HEK293 (cell line): ENCODE results near the gene PRKCE.

ENCODE experiments used
- CTCF ChIA-PET: fragments of 350-600 bp; formaldehyde crosslinking; extraction: SDS; loops from one replicate; lab custom pipeline; 2021; ENCODE audit warnings: antibody characterized with exemption; lab: Yijun Ruan, JAX
- POLR2A ChIA-PET: fragments of 300-600 bp; formaldehyde crosslinking; extraction: SDS; loops from one replicate; lab custom pipeline; 2020; ENCODE audit warnings: antibody characterized with exemption, inconsistent platforms; lab: Yijun Ruan, JAX
- H3K27ac ChIP-seq: fragments of 200-500 bp; sonication (Bioruptor generic); 2 replicates; pipeline ENCODE4 v1.5.1; 2014; ENCODE audit warnings: low read depth, low read length, control low read depth, inconsistent platforms; ENCODE audit errors: extremely low read depth
- H3K36me3 ChIP-seq, 2 experiments: fragments of 200-500 bp in 1 of 2; sonication (Bioruptor generic) in 1 of 2; 1 replicate in 1 of 2; 2 replicates in 1 of 2; pipeline ENCODE4 v1.5.1; 2014 to 2017; ENCODE audit warnings: inconsistent platforms in 2 of 2, low read length in 2 of 2; ENCODE audit not compliant: control insufficient read depth in 2 of 2, insufficient read depth in 1 of 2
- H3K4me1 ChIP-seq: fragments of 200-500 bp; sonication (Bioruptor generic); 2 replicates; pipeline ENCODE4 v1.5.1; 2014; ENCODE audit warnings: mild to moderate bottlenecking, low read length, inconsistent platforms; ENCODE audit not compliant: control insufficient read depth, insufficient read depth
- H3K4me3 ChIP-seq: 2 replicates; pipeline ENCODE4 v1.5.1; 2011; ENCODE audit warnings: low read depth, mild to moderate bottlenecking, control low read depth, low read length, moderate library complexity
- H3K9me3 ChIP-seq: fragments of 200-500 bp; sonication (Bioruptor generic); 2 replicates; pipeline ENCODE4 v1.5.1; 2014; ENCODE audit warnings: low read depth, low read length, inconsistent platforms; ENCODE audit not compliant: control insufficient read depth, insufficient read depth
- EGR2 ChIP-seq: fragments of 450-650 bp; formaldehyde crosslinking; IDR thresholded peaks from 2 replicates; pipeline ENCODE4 v1.5.1; 2016; ENCODE audit warnings: low read depth, missing biosample characterization, missing genetic modification characterization
- FEZF1 ChIP-seq: fragments of 450-650 bp; formaldehyde crosslinking; IDR thresholded peaks from 2 replicates; pipeline ENCODE4 v1.5.1; 2016; ENCODE audit warnings: missing biosample characterization, missing genetic modification characterization
- GLI2 ChIP-seq: fragments of 450-650 bp; formaldehyde crosslinking; IDR thresholded peaks from 2 replicates; pipeline ENCODE4; 2017; ENCODE audit warnings: missing biosample characterization, missing genetic modification characterization, low read depth, borderline replicate concordance
- KLF1 ChIP-seq: fragments of 450-650 bp; formaldehyde crosslinking; IDR thresholded peaks from 2 replicates; pipeline ENCODE4 v1.5.1; 2016; ENCODE audit warnings: missing biosample characterization, missing genetic modification characterization
- TRIM28 ChIP-seq: IDR thresholded peaks from 2 replicates; pipeline ENCODE4 v1.6.1; 2011; ENCODE audit warnings: low read length, control low read depth, borderline replicate concordance
- ZFP69B ChIP-seq: fragments of 450-650 bp; formaldehyde crosslinking; IDR thresholded peaks from 2 replicates; pipeline ENCODE4 v1.5.1; 2016; ENCODE audit warnings: missing biosample characterization, missing genetic modification characterization
- ZNF155 ChIP-seq: fragments of 450-650 bp; formaldehyde crosslinking; IDR thresholded peaks from 2 replicates; pipeline ENCODE4 v1.5.1; 2016; ENCODE audit warnings: missing biosample characterization, missing genetic modification characterization
- ZNF184 ChIP-seq: fragments of 450-650 bp; IDR thresholded peaks from 2 replicates; pipeline ENCODE4 v1.5.1; 2018; ENCODE audit warnings: missing biosample characterization, mild to moderate bottlenecking, missing genetic modification characterization
- ZNF248 ChIP-seq: fragments of 450-650 bp; formaldehyde crosslinking; IDR thresholded peaks from 2 replicates; pipeline ENCODE4 v1.5.1; 2017; ENCODE audit warnings: missing biosample characterization, missing genetic modification characterization
- ZNF292 ChIP-seq: fragments of 450-650 bp; formaldehyde crosslinking; IDR thresholded peaks from 2 replicates; pipeline ENCODE4 v1.5.1; 2016; ENCODE audit warnings: low read depth, missing biosample characterization, missing genetic modification characterization, borderline replicate concordance
- ZNF311 ChIP-seq: fragments of 450-650 bp; formaldehyde crosslinking; IDR thresholded peaks from 2 replicates; pipeline ENCODE4 v1.5.1; 2017; ENCODE audit warnings: missing biosample characterization, missing genetic modification characterization, borderline replicate concordance
- ZNF426 ChIP-seq: fragments of 450-650 bp; formaldehyde crosslinking; IDR thresholded peaks from 2 replicates; pipeline ENCODE4 v1.5.1; 2017; ENCODE audit warnings: missing biosample characterization, missing genetic modification characterization, mild to moderate bottlenecking, inconsistent platforms, moderate library complexity
- ZNF473 ChIP-seq: fragments of 450-650 bp; formaldehyde crosslinking; IDR thresholded peaks from 2 replicates; pipeline ENCODE4 v1.5.1; 2017; ENCODE audit warnings: missing biosample characterization, missing genetic modification characterization
- ZNF501 ChIP-seq: fragments of 450-650 bp; formaldehyde crosslinking; IDR thresholded peaks from 2 replicates; pipeline ENCODE4 v1.5.1; 2016; ENCODE audit warnings: missing biosample characterization, missing genetic modification characterization
- ZNF623 ChIP-seq: fragments of 450-650 bp; formaldehyde crosslinking; IDR thresholded peaks from 2 replicates; pipeline ENCODE4 v1.5.1; 2016; ENCODE audit warnings: missing biosample characterization, missing genetic modification characterization
- ZNF701 ChIP-seq: fragments of 450-650 bp; formaldehyde crosslinking; IDR thresholded peaks from 2 replicates; pipeline ENCODE4 v1.5.1; 2016; ENCODE audit warnings: missing biosample characterization, missing genetic modification characterization
- ZNF830 ChIP-seq: fragments of 450-650 bp; IDR thresholded peaks from 2 replicates; pipeline ENCODE4 v1.5.0; 2018; ENCODE audit warnings: missing biosample characterization, missing genetic modification characterization, low read depth, mild to moderate bottlenecking, moderate library complexity
- TF ChIP-seq, protein P1 (sequence below): fragments of 450-650 bp; formaldehyde crosslinking; IDR thresholded peaks from 2 replicates; pipeline ENCODE4 v1.5.1; 2016; ENCODE audit warnings: missing biosample characterization, missing genetic modification characterization
- TF ChIP-seq, protein P2 (sequence below): fragments of 450-650 bp; formaldehyde crosslinking; conservative IDR thresholded peaks from 2 replicates; pipeline ENCODE4 v1.5.1; 2016; ENCODE audit warnings: low read depth, missing biosample characterization, missing genetic modification characterization
- TF ChIP-seq, protein P3 (sequence below): fragments of 450-650 bp; formaldehyde crosslinking; IDR thresholded peaks from 2 replicates; pipeline ENCODE4 v1.5.1; 2016; ENCODE audit warnings: missing biosample characterization, missing genetic modification characterization
- TF ChIP-seq, protein P4 (sequence below): fragments of 450-650 bp; IDR thresholded peaks from 2 replicates; pipeline ENCODE4 v1.5.1; 2018; ENCODE audit warnings: missing biosample characterization, missing genetic modification characterization

PRKCE gene

DNA sequence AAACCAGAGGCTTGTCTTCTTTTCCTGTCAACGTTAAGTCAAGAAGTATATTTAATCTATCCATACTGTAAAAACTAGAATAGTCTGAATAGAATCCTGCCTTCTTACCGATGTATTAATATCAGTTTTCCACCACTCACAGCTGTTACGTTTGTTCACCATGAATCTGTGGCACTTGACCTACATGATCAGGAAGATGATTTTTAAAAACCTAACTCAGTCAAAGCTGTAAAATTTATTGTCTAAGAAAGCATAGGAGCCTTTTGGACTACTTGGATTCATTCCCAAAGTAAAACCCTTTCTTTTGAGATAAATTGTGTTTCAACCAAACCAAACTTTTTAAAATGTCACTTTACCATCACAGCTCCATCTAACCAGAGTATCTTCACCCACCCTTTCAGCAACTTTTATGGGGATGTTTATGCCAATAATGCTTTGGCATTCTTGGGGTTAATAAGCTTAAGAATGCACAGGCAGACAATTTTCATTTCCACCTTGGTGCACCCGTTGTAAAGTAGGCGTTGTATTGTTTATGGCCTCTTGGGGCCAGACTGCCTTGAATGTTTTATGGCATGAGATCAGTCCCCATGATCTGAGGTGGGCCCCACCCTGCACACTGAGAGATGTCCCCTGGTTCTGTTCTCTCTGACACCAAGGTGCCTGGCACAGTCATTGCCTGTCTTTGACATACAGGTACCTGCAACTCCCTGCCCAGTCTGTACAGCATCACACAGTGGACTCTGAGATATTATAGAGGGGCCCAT lies 469.5 kb downstream of the PRKCE start:
- Histone ChIP-seq H3K4me1 (0 out of 2 replicates have a peak, but pooled peaks cover 5% of the 10 kb centered on the region), H3K36me3 (no peaks in the 10 kb centered on the region), H3K4me3 (no peak overlapping the region), H3K9me3 (no peaks in the 10 kb centered on the region), H3K27ac (no peak overlapping the region)
- CTCF ChIA-PET, result interaction anchor here (0.7 to 1.4 kb wide), 2 partner anchors 50 to 162 kb away, joined by 3 to 4 read pairs; no protein-coding TSS in a partner anchor
- POLR2A ChIA-PET, result no interaction called here
- TF ChIP-seq, protein P1, sequence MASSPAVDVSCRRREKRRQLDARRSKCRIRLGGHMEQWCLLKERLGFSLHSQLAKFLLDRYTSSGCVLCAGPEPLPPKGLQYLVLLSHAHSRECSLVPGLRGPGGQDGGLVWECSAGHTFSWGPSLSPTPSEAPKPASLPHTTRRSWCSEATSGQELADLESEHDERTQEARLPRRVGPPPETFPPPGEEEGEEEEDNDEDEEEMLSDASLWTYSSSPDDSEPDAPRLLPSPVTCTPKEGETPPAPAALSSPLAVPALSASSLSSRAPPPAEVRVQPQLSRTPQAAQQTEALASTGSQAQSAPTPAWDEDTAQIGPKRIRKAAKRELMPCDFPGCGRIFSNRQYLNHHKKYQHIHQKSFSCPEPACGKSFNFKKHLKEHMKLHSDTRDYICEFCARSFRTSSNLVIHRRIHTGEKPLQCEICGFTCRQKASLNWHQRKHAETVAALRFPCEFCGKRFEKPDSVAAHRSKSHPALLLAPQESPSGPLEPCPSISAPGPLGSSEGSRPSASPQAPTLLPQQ (tag by site-specific recombination), result peak; percentile 97
- TF ChIP-seq ZNF292 (tag by site-specific recombination), result no peak
- peak; percentile 92 for TF ChIP-seq ZFP69B
- 0 out of 2 replicates have a peak, but pooled peaks have one; percentile 32 for TF ChIP-seq KLF1 (tag by site-specific recombination)

DNA sequence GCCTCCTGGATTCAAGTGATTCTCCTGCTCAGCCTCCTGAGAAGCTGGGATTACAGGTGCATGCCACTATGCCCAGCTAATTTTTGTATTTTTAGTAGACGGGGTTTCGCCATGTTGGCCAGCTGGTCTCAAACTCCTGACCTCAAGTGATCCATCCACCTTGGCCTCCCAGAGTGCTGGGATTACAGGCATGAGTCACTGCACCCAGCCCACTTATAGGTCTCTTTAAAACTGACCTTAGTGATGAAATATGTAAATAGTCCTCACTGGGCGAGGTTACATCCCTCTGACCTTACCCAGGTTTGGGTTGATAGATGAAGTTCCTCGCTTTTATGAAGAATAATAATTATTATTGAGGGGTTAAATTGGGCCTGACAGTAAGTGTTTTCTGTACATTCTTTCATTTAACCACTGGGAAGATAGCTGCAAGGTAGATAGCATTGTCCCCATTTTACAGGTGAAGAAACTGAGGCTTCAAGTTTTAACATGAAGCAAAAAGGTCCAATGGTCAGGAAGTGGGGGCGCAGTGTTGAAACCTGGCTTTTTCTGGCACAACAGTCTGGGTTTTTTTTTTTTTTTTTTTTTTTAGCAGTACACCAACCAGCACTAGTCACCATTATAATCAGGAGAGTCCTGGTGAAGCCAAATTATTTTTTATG lies 471.0 kb downstream of the PRKCE start:
- Histone ChIP-seq H3K9me3 (no peaks in the 10 kb centered on the region), H3K4me3 (no peak overlapping the region), H3K4me1 (0 out of 2 replicates have a peak, but pooled peaks cover 5% of the 10 kb centered on the region), H3K27ac (no peak overlapping the region), H3K36me3 (no peaks in the 10 kb centered on the region)
- POLR2A ChIA-PET, result no interaction called here
- CTCF ChIA-PET, result interaction anchor here (0.6 kb wide), 1 partner anchor 107 kb away, joined by 3 read pairs; no protein-coding TSS in a partner anchor
- TF ChIP-seq, protein P2, sequence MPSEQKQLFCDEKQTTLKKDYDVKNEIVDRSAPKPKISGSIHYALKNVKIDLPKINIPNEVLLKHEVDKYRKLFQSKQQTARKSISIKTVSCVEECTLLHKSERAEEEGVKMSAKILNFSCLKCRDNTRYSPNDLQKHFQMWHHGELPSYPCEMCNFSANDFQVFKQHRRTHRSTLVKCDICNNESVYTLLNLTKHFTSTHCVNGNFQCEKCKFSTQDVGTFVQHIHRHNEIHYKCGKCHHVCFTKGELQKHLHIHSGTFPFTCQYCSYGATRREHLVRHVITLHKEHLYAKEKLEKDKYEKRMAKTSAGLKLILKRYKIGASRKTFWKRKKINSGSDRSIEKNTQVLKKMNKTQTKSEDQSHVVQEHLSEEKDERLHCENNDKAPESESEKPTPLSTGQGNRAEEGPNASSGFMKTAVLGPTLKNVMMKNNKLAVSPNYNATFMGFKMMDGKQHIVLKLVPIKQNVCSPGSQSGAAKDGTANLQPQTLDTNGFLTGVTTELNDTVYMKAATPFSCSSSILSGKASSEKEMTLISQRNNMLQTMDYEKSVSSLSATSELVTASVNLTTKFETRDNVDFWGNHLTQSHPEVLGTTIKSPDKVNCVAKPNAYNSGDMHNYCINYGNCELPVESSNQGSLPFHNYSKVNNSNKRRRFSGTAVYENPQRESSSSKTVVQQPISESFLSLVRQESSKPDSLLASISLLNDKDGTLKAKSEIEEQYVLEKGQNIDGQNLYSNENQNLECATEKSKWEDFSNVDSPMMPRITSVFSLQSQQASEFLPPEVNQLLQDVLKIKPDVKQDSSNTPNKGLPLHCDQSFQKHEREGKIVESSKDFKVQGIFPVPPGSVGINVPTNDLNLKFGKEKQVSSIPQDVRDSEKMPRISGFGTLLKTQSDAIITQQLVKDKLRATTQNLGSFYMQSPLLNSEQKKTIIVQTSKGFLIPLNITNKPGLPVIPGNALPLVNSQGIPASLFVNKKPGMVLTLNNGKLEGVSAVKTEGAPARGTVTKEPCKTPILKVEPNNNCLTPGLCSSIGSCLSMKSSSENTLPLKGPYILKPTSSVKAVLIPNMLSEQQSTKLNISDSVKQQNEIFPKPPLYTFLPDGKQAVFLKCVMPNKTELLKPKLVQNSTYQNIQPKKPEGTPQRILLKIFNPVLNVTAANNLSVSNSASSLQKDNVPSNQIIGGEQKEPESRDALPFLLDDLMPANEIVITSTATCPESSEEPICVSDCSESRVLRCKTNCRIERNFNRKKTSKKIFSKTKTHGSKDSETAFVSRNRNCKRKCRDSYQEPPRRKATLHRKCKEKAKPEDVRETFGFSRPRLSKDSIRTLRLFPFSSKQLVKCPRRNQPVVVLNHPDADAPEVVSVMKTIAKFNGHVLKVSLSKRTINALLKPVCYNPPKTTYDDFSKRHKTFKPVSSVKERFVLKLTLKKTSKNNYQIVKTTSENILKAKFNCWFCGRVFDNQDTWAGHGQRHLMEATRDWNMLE (tag by site-specific recombination), result no peak
- TF ChIP-seq ZNF155 (tag by site-specific recombination), result no peak
- TF ChIP-seq, protein P3, sequence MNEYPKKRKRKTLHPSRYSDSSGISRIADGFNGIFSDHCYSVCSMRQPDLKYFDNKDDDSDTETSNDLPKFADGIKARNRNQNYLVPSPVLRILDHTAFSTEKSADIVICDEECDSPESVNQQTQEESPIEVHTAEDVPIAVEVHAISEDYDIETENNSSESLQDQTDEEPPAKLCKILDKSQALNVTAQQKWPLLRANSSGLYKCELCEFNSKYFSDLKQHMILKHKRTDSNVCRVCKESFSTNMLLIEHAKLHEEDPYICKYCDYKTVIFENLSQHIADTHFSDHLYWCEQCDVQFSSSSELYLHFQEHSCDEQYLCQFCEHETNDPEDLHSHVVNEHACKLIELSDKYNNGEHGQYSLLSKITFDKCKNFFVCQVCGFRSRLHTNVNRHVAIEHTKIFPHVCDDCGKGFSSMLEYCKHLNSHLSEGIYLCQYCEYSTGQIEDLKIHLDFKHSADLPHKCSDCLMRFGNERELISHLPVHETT (tag by site-specific recombination), result no peak
- TF ChIP-seq ZNF623 (tag by site-specific recombination), result no peak
- TF ChIP-seq ZNF248, result no peak
- no peak for TF ChIP-seq ZNF830 (tag by site-specific recombination)
- TF ChIP-seq FEZF1 (tag by site-specific recombination), result no peak
- TF ChIP-seq ZNF311, result no peak
- no peak for TF ChIP-seq ZNF426 (tag by site-specific recombination)
- no peak for TF ChIP-seq EGR2 (tag by site-specific recombination)
- TF ChIP-seq GLI2, result no peak
- TF ChIP-seq, protein P4, sequence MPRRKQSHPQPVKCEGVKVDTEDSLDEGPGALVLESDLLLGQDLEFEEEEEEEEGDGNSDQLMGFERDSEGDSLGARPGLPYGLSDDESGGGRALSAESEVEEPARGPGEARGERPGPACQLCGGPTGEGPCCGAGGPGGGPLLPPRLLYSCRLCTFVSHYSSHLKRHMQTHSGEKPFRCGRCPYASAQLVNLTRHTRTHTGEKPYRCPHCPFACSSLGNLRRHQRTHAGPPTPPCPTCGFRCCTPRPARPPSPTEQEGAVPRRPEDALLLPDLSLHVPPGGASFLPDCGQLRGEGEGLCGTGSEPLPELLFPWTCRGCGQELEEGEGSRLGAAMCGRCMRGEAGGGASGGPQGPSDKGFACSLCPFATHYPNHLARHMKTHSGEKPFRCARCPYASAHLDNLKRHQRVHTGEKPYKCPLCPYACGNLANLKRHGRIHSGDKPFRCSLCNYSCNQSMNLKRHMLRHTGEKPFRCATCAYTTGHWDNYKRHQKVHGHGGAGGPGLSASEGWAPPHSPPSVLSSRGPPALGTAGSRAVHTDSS (tag by site-specific recombination), result no peak
- no peak for TF ChIP-seq ZNF473 (tag by site-specific recombination)
- no peak for TF ChIP-seq ZNF701
- TF ChIP-seq ZNF501 (tag by site-specific recombination), result no peak
- no peak for TF ChIP-seq ZNF184
- no peak for TF ChIP-seq TRIM28
